ENCODE results near the gene CCDC97.

The CCDC97 gene

GRCh38 chr19:41299046-41299754 lies 10.8 kb upstream of the CCDC97 start:
- no peak for DNase-seq

- DNase-seq, result peak; percentile 52
These were observed 10.2 kb upstream of the CCDC97 start for GRCh38 chr19:41299755-41300089.

GRCh38 chr19:41300555-41300954 lies 9.4 kb upstream of the CCDC97 start:
- DNase-seq, result no peak

- peak; percentile 68 for DNase-seq
These were observed 7.2 kb upstream of the CCDC97 start for GRCh38 chr19:41302624-41303351.

- no peak for DNase-seq
These were observed 6.0 kb upstream of the CCDC97 start for GRCh38 chr19:41303954-41304353.

- no peak for DNase-seq
These were observed 5.1 kb upstream of the CCDC97 start for GRCh38 chr19:41304706-41305483.

- peak; percentile 14 for DNase-seq
These were observed 3.8 kb upstream of the CCDC97 start for GRCh38 chr19:41305927-41306793.

GRCh38 chr19:41307090-41307875 lies 2.7 kb upstream of the CCDC97 start:
- DNase-seq, result no peak

- no peak for DNase-seq
These were observed 2.0 kb upstream of the CCDC97 start for GRCh38 chr19:41307954-41308449.

GRCh38 chr19:41308450-41309179 lies 1.4 kb upstream of the CCDC97 start:
- DNase-seq, result peak; percentile 94

- no peak for DNase-seq
These were observed 566 bp upstream of the CCDC97 start for GRCh38 chr19:41309180-41310032.

GRCh38 chr19:41311072-41311471 lies 1.1 kb downstream of the CCDC97 start:
- DNase-seq, result no peak

GRCh38 chr19:41311613-41312012 lies 1.6 kb downstream of the CCDC97 start:
- DNase-seq, result no peak

GRCh38 chr19:41316306-41316920 lies 6.4 kb downstream of the CCDC97 start:
- DNase-seq, result no peak

GRCh38 chr19:41318696-41319499 lies 8.9 kb downstream of the CCDC97 start:
- DNase-seq, result no peak

GRCh38 chr19:41319500-41320184 lies 9.7 kb downstream of the CCDC97 start:
- no peak for DNase-seq

- DNase-seq, result no peak
These were observed 10.2 kb downstream of the CCDC97 start for GRCh38 chr19:41320185-41320518.

- DNase-seq, result no peak
These were observed 10.6 kb downstream of the CCDC97 start for GRCh38 chr19:41320568-41320967.

All from activated CD8-positive, alpha-beta memory T cell treated with anti-CD3 and anti-CD28 coated beads, Interleukin-2, amount 50 U/mL, for 4 hours (primary cell).